AG04449 (cell line): ENCODE data around the gene UNC80.

Experiments
- CTCF ChIA-PET: fragments of 350-600 bp; formaldehyde crosslinking; extraction: SDS; loops from one replicate; lab custom pipeline; 2021; ENCODE audit warnings: antibody characterized with exemption; lab: Yijun Ruan, JAX
- POLR2A ChIA-PET: fragments of 400-600, 350-600 bp; formaldehyde crosslinking; extraction: SDS; loops from one replicate; lab custom pipeline; 2020; ENCODE audit warnings: antibody characterized with exemption, inconsistent platforms; lab: Yijun Ruan, JAX
- DNase-seq: peaks from one replicate; pipeline ENCODE4 v3.0.0-alpha.2; 2010; ENCODE audit warnings: low read depth, low spot score
- H3K4me3 ChIP-seq: 2 replicates; pipeline ENCODE4 v1.5.1; 2011; ENCODE audit warnings: low read depth, mild to moderate bottlenecking, control low read depth, low read length
- TF ChIP-seq, protein P1 (sequence below): IDR thresholded peaks from one replicate; pipeline ENCODE4 v1.5.1; 2011; ENCODE audit warnings: mild to moderate bottlenecking, moderate library complexity, low read length, control low read depth, inconsistent platforms; ENCODE audit not compliant: insufficient read depth; ENCODE audit errors: missing control alignments

Gene UNC80

DNA sequence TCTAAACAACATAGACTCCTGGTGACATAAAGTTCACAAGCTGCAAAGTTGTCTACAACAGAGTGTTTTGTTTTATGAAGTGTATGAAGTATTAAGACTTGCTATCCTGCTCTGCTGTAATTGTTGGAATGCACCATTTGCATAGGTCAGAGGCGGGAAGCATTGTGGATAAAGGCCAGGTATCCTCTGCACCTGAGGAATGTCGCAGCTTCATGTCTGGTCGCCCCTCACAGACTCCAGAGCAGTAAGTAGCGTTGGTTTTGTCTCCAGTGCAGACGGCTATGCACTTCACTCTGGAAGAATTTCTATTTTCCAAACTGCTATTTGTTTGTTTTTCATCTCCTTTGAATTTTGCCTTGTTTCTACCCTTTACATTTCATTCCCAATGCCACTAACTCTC lies 63.1 kb downstream of the UNC80 start:
- TF ChIP-seq, protein P1, sequence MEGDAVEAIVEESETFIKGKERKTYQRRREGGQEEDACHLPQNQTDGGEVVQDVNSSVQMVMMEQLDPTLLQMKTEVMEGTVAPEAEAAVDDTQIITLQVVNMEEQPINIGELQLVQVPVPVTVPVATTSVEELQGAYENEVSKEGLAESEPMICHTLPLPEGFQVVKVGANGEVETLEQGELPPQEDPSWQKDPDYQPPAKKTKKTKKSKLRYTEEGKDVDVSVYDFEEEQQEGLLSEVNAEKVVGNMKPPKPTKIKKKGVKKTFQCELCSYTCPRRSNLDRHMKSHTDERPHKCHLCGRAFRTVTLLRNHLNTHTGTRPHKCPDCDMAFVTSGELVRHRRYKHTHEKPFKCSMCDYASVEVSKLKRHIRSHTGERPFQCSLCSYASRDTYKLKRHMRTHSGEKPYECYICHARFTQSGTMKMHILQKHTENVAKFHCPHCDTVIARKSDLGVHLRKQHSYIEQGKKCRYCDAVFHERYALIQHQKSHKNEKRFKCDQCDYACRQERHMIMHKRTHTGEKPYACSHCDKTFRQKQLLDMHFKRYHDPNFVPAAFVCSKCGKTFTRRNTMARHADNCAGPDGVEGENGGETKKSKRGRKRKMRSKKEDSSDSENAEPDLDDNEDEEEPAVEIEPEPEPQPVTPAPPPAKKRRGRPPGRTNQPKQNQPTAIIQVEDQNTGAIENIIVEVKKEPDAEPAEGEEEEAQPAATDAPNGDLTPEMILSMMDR: no peak
- no peak for DNase-seq
- ChIA-PET POLR2A (no interaction called here), CTCF (no interaction called here)
- no peak overlapping the region for H3K4me3 ChIP-seq

DNA sequence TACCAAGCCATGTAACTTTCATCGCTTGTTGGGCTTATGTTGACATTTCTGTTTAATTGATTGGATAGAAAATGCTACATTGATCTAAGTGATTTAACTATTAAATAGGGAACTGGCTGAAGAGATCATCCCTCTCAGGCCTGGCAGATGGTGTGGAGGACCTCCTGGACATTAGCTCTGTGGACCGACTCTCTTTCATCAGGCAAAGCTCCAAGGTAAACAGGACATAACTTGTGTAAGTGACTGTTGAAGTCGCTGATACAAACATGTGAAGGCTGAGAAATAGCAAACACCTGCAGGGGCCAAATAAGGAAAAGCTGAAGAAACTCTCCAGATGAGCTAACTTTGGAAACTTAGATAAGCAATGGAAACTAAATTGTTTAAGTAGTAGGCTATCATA lies 68.8 kb downstream of the UNC80 start:
- DNase-seq: no peak
- TF ChIP-seq, protein P1: no peak
- ChIA-PET CTCF (no interaction called here), POLR2A (no interaction called here)
- no peak overlapping the region for H3K4me3 ChIP-seq

DNA sequence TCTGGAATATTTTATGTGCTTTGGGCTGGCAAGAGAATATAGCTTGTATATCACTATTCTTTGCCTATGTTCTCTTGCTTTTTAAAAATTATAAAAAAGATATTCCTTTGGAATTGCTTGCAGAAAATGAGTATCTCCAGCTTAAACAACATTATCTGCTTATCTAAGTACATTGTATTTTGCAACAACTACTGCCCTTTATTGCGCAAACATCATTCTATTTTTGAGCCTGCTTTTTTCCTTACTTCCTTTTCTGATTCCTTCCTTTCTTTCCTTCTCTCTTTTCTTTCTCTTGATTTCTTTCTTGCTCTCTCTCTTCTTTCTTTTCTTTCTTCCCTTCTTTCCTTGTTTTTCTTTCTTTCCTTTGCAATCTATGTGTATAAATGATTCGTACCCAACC lies 74.0 kb downstream of the UNC80 start:
- TF ChIP-seq, protein P1: no peak
- DNase-seq: no peak
- ChIA-PET POLR2A (no interaction called here), CTCF (no interaction called here)
- H3K4me3 ChIP-seq: no peak overlapping the region

DNA sequence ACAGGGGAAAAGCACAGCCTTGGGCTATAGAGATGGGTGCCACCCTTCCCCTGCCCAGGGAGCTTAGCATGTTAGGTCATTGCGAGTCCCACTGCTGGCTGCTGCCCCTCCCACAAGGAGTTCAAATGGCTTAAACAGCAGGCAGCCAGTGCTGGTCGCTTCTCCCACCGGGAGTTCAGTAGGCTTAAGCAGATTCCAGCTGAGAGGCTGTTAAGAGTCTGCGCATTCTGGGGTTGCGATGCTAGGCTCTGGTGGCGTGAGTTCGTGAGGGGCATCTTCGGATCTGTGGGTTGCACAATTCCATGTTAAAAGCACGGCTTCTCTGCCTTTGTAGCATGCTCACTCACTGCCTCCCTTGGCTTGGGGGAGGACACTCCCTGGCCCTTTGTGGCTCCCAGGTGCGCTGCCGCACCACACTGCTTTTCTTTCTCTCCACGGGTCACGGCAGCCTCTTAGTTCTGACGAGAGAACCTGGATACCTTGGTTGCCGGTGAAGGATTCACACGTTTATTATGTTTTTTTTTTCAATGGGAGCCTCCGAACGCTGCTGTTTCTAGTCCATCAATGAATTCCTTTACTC lies 93.2 kb downstream of the UNC80 start:
- TF ChIP-seq, protein P1: no peak
- POLR2A ChIA-PET: no interaction called here
- no peak overlapping the region for H3K4me3 ChIP-seq
- CTCF ChIA-PET: no interaction called here
- no peak for DNase-seq

DNA sequence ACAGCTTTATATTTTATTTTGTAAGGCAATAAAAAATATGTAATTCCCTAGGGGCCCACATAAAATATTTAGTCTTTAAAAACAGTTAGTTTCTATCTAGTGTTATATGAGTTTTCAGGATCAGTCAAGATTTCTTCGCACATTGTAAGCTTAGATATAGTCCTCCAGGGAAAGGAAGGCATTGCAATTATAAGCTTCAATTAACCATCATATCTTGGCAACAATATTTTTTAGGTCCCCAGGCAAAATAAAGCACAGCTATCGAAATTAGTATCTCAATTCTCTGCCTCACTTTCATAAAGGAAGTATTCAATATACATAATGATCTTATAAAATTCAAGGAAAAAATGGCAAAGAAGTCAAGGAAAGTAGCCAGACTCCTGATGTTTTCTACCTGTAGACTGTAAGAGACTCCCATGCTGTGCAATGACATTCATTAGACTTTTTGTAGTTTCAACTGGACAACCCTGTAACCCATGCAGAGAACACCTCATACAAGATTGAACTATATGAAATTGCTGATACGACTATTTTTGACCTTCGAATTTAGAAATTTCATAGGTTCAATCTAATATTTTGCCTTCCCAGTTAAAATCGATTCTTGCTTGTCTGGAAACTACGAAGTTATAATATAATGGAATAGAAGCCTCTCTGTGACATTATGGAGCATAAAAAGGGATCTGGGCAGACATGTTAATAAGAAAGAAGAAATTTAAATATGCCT lies 96.8 kb downstream of the UNC80 start:
- POLR2A ChIA-PET: no interaction called here
- TF ChIP-seq, protein P1: no peak
- no peak for DNase-seq
- no peak overlapping the region for H3K4me3 ChIP-seq
- CTCF ChIA-PET: no interaction called here

DNA sequence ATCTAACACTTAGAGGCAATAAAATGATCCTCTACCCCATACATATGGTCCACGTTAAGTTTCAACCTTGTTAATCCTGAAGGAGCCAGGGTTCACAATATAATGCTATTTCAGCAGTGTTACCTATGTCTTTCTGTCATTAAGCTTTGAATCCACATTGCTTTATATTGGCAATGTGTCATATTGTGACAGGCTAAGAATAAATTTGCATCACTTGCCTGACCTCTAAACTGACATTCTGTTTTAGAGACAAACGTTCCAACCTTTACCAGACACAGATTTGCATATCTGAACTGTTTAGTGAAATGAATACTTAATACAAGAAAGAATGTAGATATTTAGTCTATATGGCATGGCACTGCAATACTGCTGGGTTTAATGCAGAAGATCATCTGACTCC lies 98.4 kb downstream of the UNC80 start:
- TF ChIP-seq, protein P1: no peak
- CTCF ChIA-PET: no interaction called here
- no peak for DNase-seq
- H3K4me3 ChIP-seq: no peak overlapping the region
- POLR2A ChIA-PET: no interaction called here
